ENCODE data around the gene IMMP1L. TPM values are rescaled to one million over a fixed set of nuclear protein-coding genes. Genes with fewer than 3 reads are reported as not detected.
A peak's percentile ranks its signal among the peaks of the same experiment; 100 is the strongest.

The IMMP1L gene
- total RNA-seq, 2 donors from 2014 or later: 17.9 to 29.1 TPM

DNA sequence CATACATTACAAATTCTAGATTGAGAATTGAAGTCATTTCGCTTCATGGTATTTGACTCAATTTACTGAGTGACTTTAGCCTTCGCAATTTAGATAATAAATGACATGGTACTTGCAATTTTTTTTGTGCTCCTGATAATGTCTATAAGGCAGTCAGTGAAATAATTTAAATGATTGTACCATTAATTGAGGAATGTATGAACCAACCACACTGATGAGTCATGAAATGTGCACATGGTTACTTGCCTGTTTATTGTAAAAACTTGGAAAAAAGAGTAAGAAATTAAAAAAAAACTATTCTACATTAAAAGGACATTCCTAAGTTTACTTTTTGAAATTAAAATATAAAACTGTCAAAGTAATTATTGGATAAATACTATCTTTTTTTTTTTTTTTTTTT is 96.5 kb downstream of the IMMP1L start:
- no peak overlapping the region for H3K9ac ChIP-seq (ENCODE audit: low read depth in 2 of 2, low read length in 2 of 2)
- H3K9me3 ChIP-seq: no peaks in the 10 kb centered on the region
- no peaks in the 10 kb centered on the region for H3K27me3 ChIP-seq
- no peak overlapping the region for H3K27ac ChIP-seq
- no peaks in the 10 kb centered on the region for H3K36me3 ChIP-seq
- intact Hi-C loops (cut with DNase I): no loop called here
- H3K4me1 ChIP-seq: no peaks in the 10 kb centered on the region
- H3K4me3 ChIP-seq: no peak overlapping the region
- TF ChIP-seq, protein P1, sequence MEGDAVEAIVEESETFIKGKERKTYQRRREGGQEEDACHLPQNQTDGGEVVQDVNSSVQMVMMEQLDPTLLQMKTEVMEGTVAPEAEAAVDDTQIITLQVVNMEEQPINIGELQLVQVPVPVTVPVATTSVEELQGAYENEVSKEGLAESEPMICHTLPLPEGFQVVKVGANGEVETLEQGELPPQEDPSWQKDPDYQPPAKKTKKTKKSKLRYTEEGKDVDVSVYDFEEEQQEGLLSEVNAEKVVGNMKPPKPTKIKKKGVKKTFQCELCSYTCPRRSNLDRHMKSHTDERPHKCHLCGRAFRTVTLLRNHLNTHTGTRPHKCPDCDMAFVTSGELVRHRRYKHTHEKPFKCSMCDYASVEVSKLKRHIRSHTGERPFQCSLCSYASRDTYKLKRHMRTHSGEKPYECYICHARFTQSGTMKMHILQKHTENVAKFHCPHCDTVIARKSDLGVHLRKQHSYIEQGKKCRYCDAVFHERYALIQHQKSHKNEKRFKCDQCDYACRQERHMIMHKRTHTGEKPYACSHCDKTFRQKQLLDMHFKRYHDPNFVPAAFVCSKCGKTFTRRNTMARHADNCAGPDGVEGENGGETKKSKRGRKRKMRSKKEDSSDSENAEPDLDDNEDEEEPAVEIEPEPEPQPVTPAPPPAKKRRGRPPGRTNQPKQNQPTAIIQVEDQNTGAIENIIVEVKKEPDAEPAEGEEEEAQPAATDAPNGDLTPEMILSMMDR (IDR thresholded peaks at IDR 0.05): no peak
- no peak for DNase-seq

DNA sequence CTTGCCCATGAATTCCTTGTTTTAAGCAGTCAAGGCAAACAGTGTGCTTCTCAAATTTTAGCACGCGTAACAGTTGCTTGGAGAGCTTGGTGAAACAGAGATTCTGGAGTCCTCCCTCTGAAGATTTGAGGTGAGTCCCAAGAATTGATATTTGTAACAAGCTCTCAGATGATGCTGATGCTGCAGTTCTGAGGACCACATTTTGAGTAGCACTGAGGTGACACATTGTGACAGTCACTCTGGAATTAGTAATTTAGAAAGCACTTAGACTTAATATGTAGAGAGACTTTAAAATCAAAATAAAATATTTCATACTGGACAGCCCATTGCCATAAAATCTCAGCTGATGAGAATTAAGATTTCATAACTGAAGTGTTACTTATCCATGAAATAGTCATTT is 101.2 kb downstream of the IMMP1L start:
- Histone ChIP-seq H3K9me3 (no peaks in the 10 kb centered on the region), H3K27ac (no peak overlapping the region), H3K4me1 (no peaks in the 10 kb centered on the region), H3K27me3 (no peaks in the 10 kb centered on the region), H3K9ac (ENCODE audit: low read depth in 2 of 2, low read length in 2 of 2) (no peak overlapping the region), H3K36me3 (no peaks in the 10 kb centered on the region), H3K4me3 (no peak overlapping the region)
- intact Hi-C loops (cut with DNase I): no loop called here
- DNase-seq: no peak
- TF ChIP-seq, protein P1 (IDR thresholded peaks at IDR 0.05): no peak

DNA sequence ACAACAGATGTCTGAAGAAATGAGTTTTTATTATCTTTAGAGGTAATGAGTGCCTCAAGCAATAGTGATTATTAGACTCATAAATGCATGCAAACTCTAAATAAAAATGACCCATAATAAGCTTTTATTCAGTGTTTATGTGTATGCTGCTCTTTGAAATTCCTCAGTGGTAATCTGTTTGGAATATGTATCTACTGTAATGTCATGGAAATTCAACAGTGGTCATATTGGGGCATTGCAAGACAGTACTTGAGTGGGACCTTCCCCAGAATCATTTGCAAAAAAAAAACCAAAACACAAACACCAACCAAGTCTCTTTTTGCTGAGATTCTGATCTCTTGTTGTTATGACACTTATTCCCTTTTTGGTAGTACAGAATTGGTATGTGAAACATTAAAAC is 104.8 kb downstream of the IMMP1L start:
- H3K4me3 ChIP-seq: no peak overlapping the region
- no peaks in the 10 kb centered on the region for H3K36me3 ChIP-seq
- TF ChIP-seq, protein P1 (IDR thresholded peaks at IDR 0.05): no peak
- H3K9me3 ChIP-seq: no peaks in the 10 kb centered on the region
- no peak for DNase-seq
- H3K4me1 ChIP-seq: no peaks in the 10 kb centered on the region
- no peaks in the 10 kb centered on the region for H3K27me3 ChIP-seq
- intact Hi-C loops (cut with DNase I): no loop called here
- no peak overlapping the region for H3K9ac ChIP-seq (ENCODE audit: low read depth in 2 of 2, low read length in 2 of 2)
- H3K27ac ChIP-seq: no peak overlapping the region

DNA sequence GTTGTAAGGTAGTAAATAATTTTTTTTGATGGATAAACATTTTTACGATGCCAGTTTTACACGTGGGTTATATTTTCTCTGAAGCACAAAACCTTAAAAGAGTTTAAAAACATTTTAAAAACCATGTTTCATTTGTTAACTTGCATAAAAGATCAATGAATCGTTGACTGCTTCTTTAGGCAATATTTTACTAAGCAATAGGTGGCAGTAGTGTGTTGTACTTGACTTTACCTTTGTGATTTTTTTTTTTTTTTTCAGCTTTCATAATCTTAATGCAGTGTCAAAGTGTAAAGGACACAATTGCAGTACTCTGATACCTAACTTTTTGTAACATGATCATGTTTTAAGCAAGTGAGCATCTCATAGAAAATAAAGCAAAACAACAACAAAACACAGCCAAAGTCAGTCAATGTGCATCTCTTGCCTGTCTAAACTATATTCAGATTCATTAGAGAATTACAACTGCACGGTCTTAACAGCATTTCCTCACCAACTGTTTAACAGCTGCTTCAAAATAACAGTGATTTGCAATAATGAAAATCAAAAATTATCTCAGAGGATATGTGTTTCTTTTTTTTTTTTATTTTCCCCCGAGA is 112.1 kb downstream of the IMMP1L start:
- Histone ChIP-seq H3K36me3 (no peaks in the 10 kb centered on the region), H3K27ac (no peak overlapping the region), H3K9ac (ENCODE audit: low read depth in 2 of 2, low read length in 2 of 2) (no peak overlapping the region), H3K4me3 (no peak overlapping the region), H3K27me3 (no peaks in the 10 kb centered on the region), H3K9me3 (no peaks in the 10 kb centered on the region), H3K4me1 (no peaks in the 10 kb centered on the region)
- intact Hi-C loops (cut with DNase I): loop anchor here (5.0 kb wide), 1 partner anchor 475 kb away; no protein-coding TSS in a partner anchor
- DNase-seq: no peak
- TF ChIP-seq, protein P1 (IDR thresholded peaks at IDR 0.05): peak; percentile 41

DNA sequence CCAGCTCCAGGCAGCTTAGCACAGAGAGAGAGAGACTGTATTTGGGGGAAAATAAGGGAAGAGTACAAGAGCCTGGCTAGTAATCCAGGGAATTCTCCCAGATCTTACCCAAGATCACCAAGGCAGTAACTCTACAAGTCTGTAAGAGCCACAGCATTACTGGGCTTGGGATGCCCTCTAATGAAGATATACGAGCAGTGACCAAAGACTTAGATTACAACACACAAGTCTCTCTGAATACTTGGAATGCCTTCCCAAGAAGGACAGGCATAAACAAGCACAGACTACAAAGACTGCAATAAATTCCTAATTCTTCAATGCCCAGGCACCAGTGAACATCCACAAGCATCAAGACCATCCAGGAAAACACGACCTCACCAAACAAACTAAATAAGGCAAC is 122.0 kb downstream of the IMMP1L start:
- TF ChIP-seq, protein P1 (IDR thresholded peaks at IDR 0.05): no peak

More for the DNA sequence above, 122.0 kb downstream of the IMMP1L start:
- Histone ChIP-seq H3K9me3 (no peaks in the 10 kb centered on the region), H3K27me3 (no peaks in the 10 kb centered on the region), H3K4me1 (no peaks in the 10 kb centered on the region), H3K9ac (ENCODE audit: low read depth in 2 of 2, low read length in 2 of 2) (no peak overlapping the region), H3K36me3 (no peaks in the 10 kb centered on the region), H3K4me3 (no peak overlapping the region), H3K27ac (no peak overlapping the region)
- intact Hi-C loops (cut with DNase I): no loop called here
- no peak for DNase-seq

All from colonic mucosa (tissue), 4 donors.